Testis (tissue), 2 donors: Measurements from ENCODE around the gene ACBD6.
"Not testable (repeated sequence)": the region's sequence is repeated elsewhere in the genome, so short reads cannot be mapped to it uniquely, and the experiment has no call there.

Source experiments
- CTCF ChIP-seq, 3 experiments: fragments of 450-650 bp in 2 of 3; fragments of 200-600 bp in 1 of 3; sonication (generic) in 1 of 3; IDR thresholded peaks; one replicate each; pipeline ENCODE4 v1.5.1; 2016 to 2019; ENCODE audit warnings: antibody characterized with exemption in 3 of 3, mild to moderate bottlenecking in 2 of 3, moderate library complexity in 1 of 3
- POLR2A ChIP-seq: fragments of 450-650 bp; IDR thresholded peaks from one replicate; pipeline ENCODE4 v1.6.1; 2017; ENCODE audit warnings: antibody characterized with exemption, mild to moderate bottlenecking, moderate library complexity

DNA sequence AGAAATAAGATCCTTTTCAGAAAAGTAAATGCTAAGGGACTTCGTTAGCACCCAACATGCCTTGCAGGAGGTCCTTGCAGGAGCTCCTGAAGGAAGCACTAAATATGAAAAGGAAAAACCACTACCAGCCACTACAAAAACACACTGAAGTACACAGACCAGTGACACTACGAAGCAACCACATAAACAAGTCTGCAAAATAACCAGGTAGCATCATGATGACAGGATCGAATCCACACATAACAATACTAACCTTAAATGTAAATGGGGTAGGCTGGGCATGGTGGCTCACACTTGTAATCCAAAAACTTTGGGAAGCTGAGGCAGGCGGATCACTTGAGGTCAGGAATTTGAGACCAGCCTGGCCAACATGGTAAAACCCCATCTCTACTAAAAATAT lies 40.7 kb downstream of the ACBD6 start:
- not testable (repeated sequence) for TF ChIP-seq CTCF (IDR thresholded peaks at IDR 0.05); POLR2A
